ENCODE measurements around the gene RTKN. TPM values are rescaled to one million over a fixed set of nuclear protein-coding genes. Genes with fewer than 3 reads are reported as not detected.

RTKN gene
- total and polyA plus RNA-seq, 2 of the 13 experiments (the other 11 are each of a cell fraction or from before 2014, with no cell fraction given): 159 to 166 TPM

- TF ChIP-seq HNRNPLL (IDR thresholded peaks at IDR 0.05; ENCODE audit: low read depth, low read length, poor library complexity, severe bottlenecking) (peak; percentile 81), SIN3A (IDR thresholded peaks at IDR 0.05; ENCODE audit: borderline replicate concordance, low read depth, low read length) (no peak; the same call in 1 of the 2 replicates), CCAR2 (optimal IDR thresholded peaks at IDR 0.05; ENCODE audit: low read depth, low read length) (no peak), BCLAF1 (IDR thresholded peaks at IDR 0.05) (no peak), MAFG (CRISPR knock-in tag; IDR thresholded peaks at IDR 0.05) (no peak), ZNF318 (CRISPR knock-in tag; IDR thresholded peaks at IDR 0.05) (no peak; the same call in 1 of the 2 replicates), ZNF362 (CRISPR knock-in tag; IDR thresholded peaks at IDR 0.05; ENCODE audit: borderline replicate concordance) (no peak; the same call in 1 of the 2 replicates), SNAPC2 (CRISPR knock-in tag; IDR thresholded peaks at IDR 0.05) (no peak), ZBTB46 (CRISPR knock-in tag; IDR thresholded peaks at IDR 0.05; ENCODE audit: borderline replicate concordance) (no peak), ZSCAN30 (CRISPR knock-in tag; IDR thresholded peaks at IDR 0.05) (no peak), ZNF12 (CRISPR knock-in tag; IDR thresholded peaks at IDR 0.05) (no peak), KDM5A (IDR thresholded peaks at IDR 0.05; ENCODE audit: borderline replicate concordance, low read length) (no peak)
- TF ChIP-seq, protein P1, sequence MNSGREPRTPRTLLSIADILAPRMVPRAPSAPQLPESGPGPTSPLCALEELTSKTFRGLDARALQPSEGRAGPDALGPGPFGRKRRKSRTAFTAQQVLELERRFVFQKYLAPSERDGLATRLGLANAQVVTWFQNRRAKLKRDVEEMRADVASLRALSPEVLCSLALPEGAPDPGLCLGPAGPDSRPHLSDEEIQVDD (CRISPR knock-in tag; IDR thresholded peaks at IDR 0.05; ENCODE audit: borderline replicate concordance): 0 out of 2 replicates have a peak, but pooled peaks have one; percentile 45
Observed at GRCh38 chr2:74481961-74482800, 40.4 kb upstream of the RTKN start (continued).
